ACC112 (cell line): Measurements from ENCODE around the gene ORM2.

Source experiments
- H2AFZ ChIP-seq: fragments of 200-600 bp; sonication (generic); one replicate; pipeline ENCODE4 v1.6.0; 2017; ENCODE audit warnings: antibody characterized with exemption, low read length; ENCODE audit not compliant: unreplicated experiment
- H3K27ac ChIP-seq: fragments of 200-600 bp; sonication (generic); 2 replicates; pipeline ENCODE4 v1.5.1; 2014; ENCODE audit warnings: low read depth, mild to moderate bottlenecking, antibody characterized with exemption, low read length, moderate library complexity
- H3K27me3 ChIP-seq: fragments of 200-600 bp; sonication (generic); 2 replicates; pipeline ENCODE4 v1.6.1; 2014; ENCODE audit warnings: mild to moderate bottlenecking, antibody characterized with exemption, low read length, moderate library complexity, mixed read lengths; ENCODE audit not compliant: insufficient read depth
- H3K36me3 ChIP-seq: fragments of 200-600 bp; sonication (generic); 2 replicates; pipeline ENCODE4 v1.6.1; 2016; ENCODE audit warnings: mild to moderate bottlenecking, antibody characterized with exemption, low read length, moderate library complexity, mixed read lengths; ENCODE audit not compliant: insufficient read depth
- H3K4me1 ChIP-seq: fragments of 200-600 bp; sonication (generic); one replicate; pipeline ENCODE4 v1.6.1; 2016; ENCODE audit warnings: low read length, mixed read lengths; ENCODE audit not compliant: insufficient read depth, unreplicated experiment, control insufficient read depth
- H3K4me3 ChIP-seq: fragments of 200-600 bp; sonication (generic); 2 replicates; pipeline ENCODE4 v1.5.1; 2014; ENCODE audit warnings: mild to moderate bottlenecking, low read depth, low read length
- H3K79me2 ChIP-seq: fragments of 200-600 bp; sonication (generic); one replicate; pipeline ENCODE4 v1.6.0; 2016; ENCODE audit warnings: low read length; ENCODE audit not compliant: control insufficient read depth, unreplicated experiment, insufficient read depth

The ORM2 gene

DNA sequence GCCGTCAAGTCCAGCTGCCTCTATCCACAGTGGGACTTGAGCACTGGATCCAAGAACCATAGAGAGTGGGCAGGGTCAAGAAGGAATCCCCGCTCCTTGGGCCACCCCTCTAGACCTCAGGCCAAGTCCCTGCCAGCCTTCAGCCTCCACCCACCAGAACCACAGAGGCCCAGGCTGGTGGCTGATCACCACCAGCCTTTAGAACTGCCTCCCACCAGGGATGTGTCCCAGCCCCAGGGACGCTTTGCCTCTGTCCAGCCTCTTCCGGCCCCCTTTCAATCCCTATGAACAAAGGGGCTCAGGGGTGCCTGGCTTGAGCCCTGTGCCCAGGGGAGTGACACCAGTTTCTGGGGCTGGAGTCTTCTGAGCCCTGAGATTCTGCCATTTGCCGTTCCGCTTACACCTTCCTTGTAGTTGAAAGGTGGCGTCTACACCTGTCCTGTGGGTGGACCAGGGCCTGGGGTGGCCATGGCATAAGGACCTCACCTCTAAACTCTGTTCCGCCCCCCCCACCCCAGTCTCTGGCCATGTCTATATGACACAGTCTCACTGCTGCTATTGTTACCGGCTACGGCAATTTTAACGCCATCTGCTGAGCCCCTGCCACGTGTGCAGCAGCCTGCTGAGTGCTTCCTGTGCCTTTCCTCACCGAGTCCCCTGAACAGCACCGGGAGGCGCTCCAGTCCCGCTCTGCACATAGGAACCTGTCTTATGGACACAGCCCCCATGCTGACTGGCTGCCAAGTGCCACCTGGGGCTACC, 42.5 kb upstream of the ORM2 start:
- Histone ChIP-seq H3K4me3 (no peak overlapping the region), H3K27ac (no peak overlapping the region), H3K79me2 (no peaks in the 10 kb centered on the region), H2AFZ (no peak overlapping the region), H3K4me1 (peaks cover 12% of the 10 kb centered on the region), H3K27me3 (no peaks in the 10 kb centered on the region), H3K36me3 (no peaks in the 10 kb centered on the region)

DNA sequence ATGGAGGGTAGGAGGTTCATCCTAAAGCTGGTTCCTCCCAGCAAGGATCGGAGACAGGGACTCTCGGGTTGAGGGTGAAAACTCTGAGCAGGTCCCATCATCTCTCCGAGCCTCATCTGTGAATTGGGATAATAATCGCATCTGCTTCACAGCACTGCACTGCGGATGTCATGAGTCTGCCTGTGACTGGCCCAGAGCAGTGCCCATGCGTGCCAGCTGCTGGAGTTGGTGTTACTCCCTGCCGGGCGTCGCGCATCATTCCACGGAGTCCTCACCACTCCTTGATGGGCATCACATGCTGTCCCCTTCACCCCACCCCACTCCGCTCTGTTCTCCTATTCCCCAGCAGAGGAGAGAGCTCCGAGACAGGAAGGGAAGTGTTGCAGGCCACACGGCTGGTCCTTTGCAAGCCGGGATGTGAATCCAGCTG, 41.9 kb upstream of the ORM2 start:
- Histone ChIP-seq H3K79me2 (no peaks in the 10 kb centered on the region), H3K27ac (no peak overlapping the region)

DNA sequence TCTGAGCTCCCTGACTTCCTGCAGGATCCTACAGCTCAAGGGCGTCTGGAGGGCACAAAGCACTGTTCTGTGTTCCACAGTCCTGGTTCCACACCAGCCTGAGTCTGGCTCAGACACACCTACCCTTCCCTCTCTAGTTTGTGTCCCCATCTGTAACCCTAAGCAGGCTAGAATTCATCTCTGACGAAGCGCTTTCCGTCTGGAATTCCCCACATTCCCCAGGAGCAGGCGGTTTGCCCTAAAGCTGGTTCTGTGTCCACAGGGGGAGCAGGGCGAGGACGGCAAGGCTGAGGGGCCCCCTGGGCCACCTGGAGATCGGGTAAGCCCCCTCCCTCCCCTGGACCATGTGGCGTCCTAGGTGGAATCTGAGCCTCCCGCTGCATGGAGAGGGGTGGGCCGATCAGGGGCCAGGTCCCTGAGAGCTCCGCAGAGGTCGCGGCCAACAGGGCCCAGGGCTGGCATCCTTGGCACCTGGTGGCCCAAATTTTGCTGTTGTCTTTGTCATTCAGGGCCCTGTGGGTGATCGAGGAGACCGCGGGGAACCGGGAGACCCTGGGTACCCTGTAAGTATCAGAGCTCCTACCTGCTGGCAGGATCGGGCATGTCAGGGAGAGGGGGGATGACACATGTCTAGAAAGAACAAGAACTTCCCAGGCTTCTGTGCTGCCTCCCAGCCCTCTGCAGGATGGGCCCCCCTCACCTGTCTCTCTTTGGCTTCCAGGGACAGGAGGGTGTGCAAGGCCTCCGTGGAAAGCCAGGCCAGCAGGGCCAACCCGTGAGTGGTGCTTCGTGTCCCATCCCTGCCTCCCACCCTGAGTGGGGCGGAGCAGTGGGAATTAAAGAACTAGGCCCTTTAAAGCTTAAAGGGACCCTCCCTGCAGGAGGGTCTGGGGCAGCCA, 41.2 kb upstream of the ORM2 start:
- Histone ChIP-seq H3K27me3 (no peaks in the 10 kb centered on the region), H3K27ac (no peak overlapping the region), H3K36me3 (no peaks in the 10 kb centered on the region), H3K79me2 (no peaks in the 10 kb centered on the region), H3K4me1 (peaks cover 12% of the 10 kb centered on the region), H3K4me3 (no peak overlapping the region), H2AFZ (no peak overlapping the region)

More for the DNA sequence above, 41.9 kb upstream of the ORM2 start:
- H3K27me3 ChIP-seq = no peaks in the 10 kb centered on the region
- no peak overlapping the region for H3K4me3 ChIP-seq
- H3K36me3 ChIP-seq = no peaks in the 10 kb centered on the region
- peaks cover 12% of the 10 kb centered on the region for H3K4me1 ChIP-seq
- H2AFZ ChIP-seq = no peak overlapping the region

DNA sequence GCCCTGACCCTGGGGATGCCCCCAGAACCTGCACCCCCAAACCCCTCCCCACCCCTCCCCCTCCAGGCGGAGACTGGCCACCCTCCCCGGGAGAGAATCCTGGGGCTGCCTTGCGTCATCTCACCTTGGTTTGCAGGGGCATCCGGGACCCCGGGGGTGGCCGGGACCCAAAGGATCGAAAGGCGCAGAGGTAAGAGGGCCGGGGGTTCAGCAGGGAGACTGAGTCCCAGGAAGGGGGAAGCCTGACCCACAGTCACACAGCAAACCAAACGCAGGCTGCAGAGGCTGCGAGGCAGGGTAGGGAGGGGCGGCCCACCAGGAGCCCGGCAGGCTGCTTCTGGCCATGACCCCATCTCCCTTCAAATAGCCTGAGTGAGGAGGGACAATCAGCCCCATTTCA, 40.6 kb upstream of the ORM2 start:
- peaks cover 12% of the 10 kb centered on the region for H3K4me1 ChIP-seq
- H3K36me3 ChIP-seq = 0 out of 2 replicates have a peak, but pooled peaks cover under 1% of the 10 kb centered on the region

GRCh38 chr9:114289571-114290481, 39.8 kb upstream of the ORM2 start:
- Histone ChIP-seq H3K79me2 (no peaks in the 10 kb centered on the region), H3K4me1 (peaks cover 12% of the 10 kb centered on the region), H3K4me3 (no peak overlapping the region), H2AFZ (no peak overlapping the region), H3K36me3 (peaks cover 7% of the 10 kb centered on the region), H3K27ac (no peak overlapping the region), H3K27me3 (no peaks in the 10 kb centered on the region)

More for the DNA sequence above, 40.6 kb upstream of the ORM2 start:
- no peak overlapping the region for H2AFZ ChIP-seq
- H3K27me3 ChIP-seq = no peaks in the 10 kb centered on the region
- no peaks in the 10 kb centered on the region for H3K79me2 ChIP-seq
- H3K27ac ChIP-seq = no peak overlapping the region
- no peak overlapping the region for H3K4me3 ChIP-seq

- no peak overlapping the region for H2AFZ ChIP-seq
- no peak overlapping the region for H3K27ac ChIP-seq
- peaks cover 14% of the 10 kb centered on the region for H3K36me3 ChIP-seq
- H3K79me2 ChIP-seq = no peaks in the 10 kb centered on the region
- peaks cover 7% of the 10 kb centered on the region for H3K4me1 ChIP-seq
- no peaks in the 10 kb centered on the region for H3K27me3 ChIP-seq
- no peak overlapping the region for H3K4me3 ChIP-seq
Measured at GRCh38 chr9:114290561-114290986, 39.1 kb upstream of the ORM2 start.

GRCh38 chr9:114291064-114291474, 38.6 kb upstream of the ORM2 start:
- no peak overlapping the region for H3K27ac ChIP-seq
- no peaks in the 10 kb centered on the region for H3K79me2 ChIP-seq
- no peak overlapping the region for H3K4me3 ChIP-seq
- H3K36me3 ChIP-seq = peaks cover 19% of the 10 kb centered on the region
- peaks cover 2% of the 10 kb centered on the region for H3K4me1 ChIP-seq
- H2AFZ ChIP-seq = no peak overlapping the region
- H3K27me3 ChIP-seq = no peaks in the 10 kb centered on the region

- H3K79me2 ChIP-seq = no peaks in the 10 kb centered on the region
- no peaks in the 10 kb centered on the region for H3K27me3 ChIP-seq
- H2AFZ ChIP-seq = no peak overlapping the region
- H3K36me3 ChIP-seq = peaks cover 26% of the 10 kb centered on the region
- H3K4me1 ChIP-seq = no peaks in the 10 kb centered on the region
- H3K27ac ChIP-seq = no peak overlapping the region
- H3K4me3 ChIP-seq = no peak overlapping the region
Measured at GRCh38 chr9:114291886-114292590, 37.6 kb upstream of the ORM2 start.

DNA sequence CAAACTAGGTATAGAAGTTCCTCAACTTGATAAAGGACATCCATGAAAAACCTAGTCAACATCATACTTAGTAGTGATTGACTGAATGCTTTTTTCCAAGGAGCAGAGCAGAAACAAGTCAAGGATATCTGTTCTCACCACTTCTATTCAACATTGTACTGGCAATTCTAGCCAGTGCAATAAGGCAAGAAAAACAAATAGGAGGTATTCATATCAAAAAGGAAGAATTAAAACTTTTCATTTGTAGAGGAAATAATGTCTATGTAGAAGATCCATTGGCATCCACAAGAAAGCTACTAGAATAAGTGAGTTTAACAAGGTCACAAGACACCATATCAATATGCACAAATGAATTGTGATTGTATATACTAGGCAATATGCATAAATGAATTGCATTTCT, 35.0 kb upstream of the ORM2 start:
- no peaks in the 10 kb centered on the region for H3K27me3 ChIP-seq
- H3K36me3 ChIP-seq = peaks cover 26% of the 10 kb centered on the region
- no peaks in the 10 kb centered on the region for H3K4me1 ChIP-seq
- H3K4me3 ChIP-seq = no peak overlapping the region
- H3K27ac ChIP-seq = no peak overlapping the region
- H3K79me2 ChIP-seq = no peaks in the 10 kb centered on the region
- H2AFZ ChIP-seq = no peak overlapping the region

GRCh38 chr9:114296338-114296737, 33.3 kb upstream of the ORM2 start:
- Histone ChIP-seq H3K36me3 (peaks cover 26% of the 10 kb centered on the region), H3K79me2 (no peaks in the 10 kb centered on the region), H3K27ac (no peak overlapping the region), H2AFZ (no peak overlapping the region), H3K4me3 (no peak overlapping the region), H3K27me3 (no peaks in the 10 kb centered on the region), H3K4me1 (no peaks in the 10 kb centered on the region)
